ENCODE data around the gene MNS1. TPM values are rescaled to one million over a fixed set of nuclear protein-coding genes. Genes with fewer than 3 reads are reported as not detected.

MNS1 gene
- total RNA-seq, 1 donor, result 2.2 TPM

DNA sequence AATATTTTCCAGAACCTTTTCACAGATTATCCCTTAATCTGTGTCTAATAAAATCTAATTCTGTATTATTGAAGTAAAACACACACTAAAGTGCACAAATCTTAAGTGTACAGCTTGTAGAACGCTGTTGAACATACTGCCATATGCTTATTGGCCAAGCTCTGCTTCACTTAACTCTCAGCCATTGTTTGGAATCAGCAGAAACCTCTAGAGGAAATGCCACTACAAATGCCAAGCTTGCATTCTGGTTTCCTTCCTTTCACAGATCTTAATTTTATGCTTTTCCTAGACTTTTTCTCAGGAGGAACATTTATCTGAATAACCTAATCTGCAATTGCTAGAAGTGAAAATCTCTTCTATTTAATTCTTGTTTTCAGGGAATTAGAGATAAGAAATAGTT is 10.1 kb downstream of the MNS1 start:
- Histone ChIP-seq H3K4me2 (ENCODE audit: insufficient read depth, low read length) (no peak overlapping the region), H3K9me3 (ENCODE audit: low read depth, low read length) (no peaks in the 10 kb centered on the region), H3K4me3 (ENCODE audit: insufficient read depth, low read length) (no peak overlapping the region), H3K79me2 (ENCODE audit: insufficient read depth, low read length) (no peaks in the 10 kb centered on the region), H4K20me1 (ENCODE audit: insufficient read depth, low read length) (no peaks in the 10 kb centered on the region), H3K4me1 (ENCODE audit: insufficient read depth, low read length) (no peaks in the 10 kb centered on the region), H3K36me3 (ENCODE audit: insufficient read depth, low read length) (no peaks in the 10 kb centered on the region), H2AFZ (ENCODE audit: low read length) (no peak overlapping the region), H3K27ac (ENCODE audit: low read depth, low read length) (no peak overlapping the region), H3K27me3 (ENCODE audit: insufficient read depth, low read length) (no peaks in the 10 kb centered on the region)
- DNase-seq (ENCODE audit: insufficient read length, low spot score, missing footprints), result no peak
- TF ChIP-seq, protein P1, sequence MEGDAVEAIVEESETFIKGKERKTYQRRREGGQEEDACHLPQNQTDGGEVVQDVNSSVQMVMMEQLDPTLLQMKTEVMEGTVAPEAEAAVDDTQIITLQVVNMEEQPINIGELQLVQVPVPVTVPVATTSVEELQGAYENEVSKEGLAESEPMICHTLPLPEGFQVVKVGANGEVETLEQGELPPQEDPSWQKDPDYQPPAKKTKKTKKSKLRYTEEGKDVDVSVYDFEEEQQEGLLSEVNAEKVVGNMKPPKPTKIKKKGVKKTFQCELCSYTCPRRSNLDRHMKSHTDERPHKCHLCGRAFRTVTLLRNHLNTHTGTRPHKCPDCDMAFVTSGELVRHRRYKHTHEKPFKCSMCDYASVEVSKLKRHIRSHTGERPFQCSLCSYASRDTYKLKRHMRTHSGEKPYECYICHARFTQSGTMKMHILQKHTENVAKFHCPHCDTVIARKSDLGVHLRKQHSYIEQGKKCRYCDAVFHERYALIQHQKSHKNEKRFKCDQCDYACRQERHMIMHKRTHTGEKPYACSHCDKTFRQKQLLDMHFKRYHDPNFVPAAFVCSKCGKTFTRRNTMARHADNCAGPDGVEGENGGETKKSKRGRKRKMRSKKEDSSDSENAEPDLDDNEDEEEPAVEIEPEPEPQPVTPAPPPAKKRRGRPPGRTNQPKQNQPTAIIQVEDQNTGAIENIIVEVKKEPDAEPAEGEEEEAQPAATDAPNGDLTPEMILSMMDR (IDR thresholded peaks at IDR 0.05; ENCODE audit: extremely low read depth, low read depth, low read length), result no peak

DNA sequence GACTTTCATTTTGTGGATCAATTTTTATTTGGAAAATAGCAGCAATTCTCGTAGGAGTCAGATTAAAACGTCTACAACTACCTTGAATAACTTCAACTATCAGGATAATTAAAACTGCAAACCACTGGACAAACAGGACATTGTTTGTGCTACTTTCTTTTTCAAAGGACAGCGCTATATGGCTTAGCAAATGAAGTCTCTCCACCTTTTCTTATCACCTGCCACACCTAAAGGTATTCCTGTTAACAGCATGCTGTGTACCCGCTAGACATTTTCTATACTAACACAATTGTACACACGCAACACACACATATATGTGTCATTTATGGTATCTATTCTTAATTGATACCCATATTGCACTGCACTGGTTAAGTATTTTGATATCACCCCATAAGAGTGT is 19.2 kb downstream of the MNS1 start:
- TF ChIP-seq, protein P1 (IDR thresholded peaks at IDR 0.05; ENCODE audit: extremely low read depth, low read depth, low read length), result no peak
- Histone ChIP-seq H3K27me3 (ENCODE audit: insufficient read depth, low read length) (no peaks in the 10 kb centered on the region), H3K79me2 (ENCODE audit: insufficient read depth, low read length) (no peaks in the 10 kb centered on the region), H3K4me3 (ENCODE audit: insufficient read depth, low read length) (no peak overlapping the region), H4K20me1 (ENCODE audit: insufficient read depth, low read length) (no peaks in the 10 kb centered on the region), H3K36me3 (ENCODE audit: insufficient read depth, low read length) (peaks cover 8% of the 10 kb centered on the region), H2AFZ (ENCODE audit: low read length) (no peak overlapping the region), H3K9me3 (ENCODE audit: low read depth, low read length) (no peaks in the 10 kb centered on the region), H3K4me2 (ENCODE audit: insufficient read depth, low read length) (no peak overlapping the region), H3K27ac (ENCODE audit: low read depth, low read length) (no peak overlapping the region), H3K4me1 (ENCODE audit: insufficient read depth, low read length) (no peaks in the 10 kb centered on the region)
- no peak for DNase-seq (ENCODE audit: insufficient read length, low spot score, missing footprints)

GRCh38 chr15:56442354-56442753 is 22.6 kb downstream of the MNS1 start:
- H3K4me2 ChIP-seq (ENCODE audit: insufficient read depth, low read length), result no peak overlapping the region
- H3K79me2 ChIP-seq (ENCODE audit: insufficient read depth, low read length), result no peaks in the 10 kb centered on the region
- H3K27ac ChIP-seq (ENCODE audit: low read depth, low read length), result no peak overlapping the region
- no peak overlapping the region for H2AFZ ChIP-seq (ENCODE audit: low read length)
- TF ChIP-seq, protein P1 (IDR thresholded peaks at IDR 0.05; ENCODE audit: extremely low read depth, low read depth, low read length), result no peak
- H3K4me3 ChIP-seq (ENCODE audit: insufficient read depth, low read length), result no peak overlapping the region
- H3K27me3 ChIP-seq (ENCODE audit: insufficient read depth, low read length), result no peaks in the 10 kb centered on the region
- H3K36me3 ChIP-seq (ENCODE audit: insufficient read depth, low read length), result peaks cover 8% of the 10 kb centered on the region
- H4K20me1 ChIP-seq (ENCODE audit: insufficient read depth, low read length), result no peaks in the 10 kb centered on the region
- H3K9me3 ChIP-seq (ENCODE audit: low read depth, low read length), result no peaks in the 10 kb centered on the region
- no peaks in the 10 kb centered on the region for H3K4me1 ChIP-seq (ENCODE audit: insufficient read depth, low read length)
- no peak for DNase-seq (ENCODE audit: insufficient read length, low spot score, missing footprints)

- H3K27ac ChIP-seq (ENCODE audit: low read depth, low read length), result no peak overlapping the region
- no peak overlapping the region for H3K4me2 ChIP-seq (ENCODE audit: insufficient read depth, low read length)
- no peak overlapping the region for H2AFZ ChIP-seq (ENCODE audit: low read length)
- H3K36me3 ChIP-seq (ENCODE audit: insufficient read depth, low read length), result peaks cover 8% of the 10 kb centered on the region
- DNase-seq (ENCODE audit: insufficient read length, low spot score, missing footprints), result no peak
- H3K79me2 ChIP-seq (ENCODE audit: insufficient read depth, low read length), result no peaks in the 10 kb centered on the region
- no peaks in the 10 kb centered on the region for H3K4me1 ChIP-seq (ENCODE audit: insufficient read depth, low read length)
- no peaks in the 10 kb centered on the region for H3K27me3 ChIP-seq (ENCODE audit: insufficient read depth, low read length)
- H3K4me3 ChIP-seq (ENCODE audit: insufficient read depth, low read length), result no peak overlapping the region
- TF ChIP-seq, protein P1 (IDR thresholded peaks at IDR 0.05; ENCODE audit: extremely low read depth, low read depth, low read length), result no peak
- no peaks in the 10 kb centered on the region for H4K20me1 ChIP-seq (ENCODE audit: insufficient read depth, low read length)
- no peaks in the 10 kb centered on the region for H3K9me3 ChIP-seq (ENCODE audit: low read depth, low read length)
These were observed 24.6 kb downstream of the MNS1 start for GRCh38 chr15:56440214-56440770.
